ENCODE data around the gene VPS54. TPM values are rescaled to one million over a fixed set of nuclear protein-coding genes. Genes with fewer than 3 reads are reported as not detected.

VPS54 gene
- total RNA-seq, 1 experiment from 2014 or later = 12.4 TPM

DNA sequence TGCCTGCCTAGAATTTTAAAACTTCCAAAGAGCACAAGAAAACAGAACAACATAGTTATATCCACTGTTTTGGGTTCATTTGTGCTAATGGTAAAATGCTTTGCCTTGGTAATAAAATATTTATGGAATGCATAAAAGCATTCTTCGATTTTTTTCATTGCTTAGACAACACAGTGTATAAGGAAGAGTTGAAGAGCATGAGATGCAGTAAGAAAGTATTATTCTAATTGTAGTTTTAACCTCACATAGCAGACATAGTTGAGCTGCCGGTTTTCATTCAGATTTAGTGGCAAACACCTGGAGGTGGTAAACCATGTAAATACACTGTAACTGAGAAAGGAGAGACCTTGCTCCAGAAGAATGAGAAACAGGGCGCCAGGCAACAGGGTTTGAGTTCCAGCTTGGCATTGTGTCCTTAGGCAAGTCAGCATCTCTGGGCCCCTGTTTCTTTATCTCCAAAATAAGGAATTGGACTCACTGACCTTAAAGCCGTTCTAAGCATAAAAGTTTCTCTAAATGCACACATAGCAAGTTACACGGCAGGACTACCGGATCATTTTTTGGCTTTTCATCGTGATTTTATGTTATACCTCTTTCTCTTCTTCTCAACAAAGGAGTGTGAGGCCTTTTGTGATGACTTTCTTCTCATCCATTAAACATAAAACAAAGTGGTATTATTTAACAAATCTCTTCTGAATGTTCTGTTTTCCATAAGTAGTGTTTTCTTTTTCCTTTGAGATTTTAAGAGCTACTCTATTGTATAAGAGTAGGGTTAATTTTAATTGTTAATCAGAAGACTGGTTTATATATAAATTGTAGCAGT lies 169.6 kb downstream of the VPS54 start:
- H3K27ac ChIP-seq (ENCODE audit: low read depth, low read length) = no peak overlapping the region

More for the DNA sequence above, 169.6 kb downstream of the VPS54 start:
- Histone ChIP-seq H3K9me3 (ENCODE audit: control insufficient read depth in 1 of 2, insufficient read depth in 1 of 2, low read depth in 1 of 2, low read length in 2 of 2) (no peaks in the 10 kb centered on the region), H4K20me1 (ENCODE audit: insufficient read depth) (no peaks in the 10 kb centered on the region), H3K79me2 (ENCODE audit: insufficient read depth, low read length) (peaks cover 96% of the 10 kb centered on the region), H3K27me3 (ENCODE audit: insufficient read depth, low read length) (no peaks in the 10 kb centered on the region), H3K4me2 (ENCODE audit: low read length) (no peak overlapping the region), H3K4me3 (replicated peaks in 1 of 2; ENCODE audit: low read depth in 1 of 2, low read length in 2 of 2) (no peak overlapping the region), H2AFZ (ENCODE audit: low read depth, low read length, poor library complexity, severe bottlenecking) (no peak overlapping the region), H3K9ac (ENCODE audit: low read length) (no peak overlapping the region), H3K36me3 (ENCODE audit: control insufficient read depth in 1 of 2, insufficient read depth in 2 of 2, low read length in 2 of 2) (no peaks in the 10 kb centered on the region), H3K9me2 (ENCODE audit: insufficient read depth) (no peaks in the 10 kb centered on the region), H3K4me1 (ENCODE audit: control insufficient read depth in 1 of 2, insufficient read depth in 2 of 2, low read length in 2 of 2) (no peaks in the 10 kb centered on the region)
- ChIA-PET CTCF (interaction anchor here (0.7 to 2.2 kb wide), 2 partner anchors 8 to 12 kb away, joined by 4 to 7 read pairs; partner anchors contain the start of gene UGP2), RAD21 (ENCODE audit: low non-redundant PET in 1 of 2, low total read pairs in 2 of 2, uncharacterized antibody in 2 of 2, unreplicated experiment in 2 of 2) (interaction anchor here in 1 of 2 experiments (0.7 kb wide), 1 partner anchor 149 kb away, joined by 3 read pairs; no protein-coding TSS in a partner anchor), POLR2A (no interaction called here)
- ATAC-seq (no peak), DNase-seq (ENCODE audit: low read depth, low spot score) (no peak)
- TF ChIP-seq, protein P1, sequence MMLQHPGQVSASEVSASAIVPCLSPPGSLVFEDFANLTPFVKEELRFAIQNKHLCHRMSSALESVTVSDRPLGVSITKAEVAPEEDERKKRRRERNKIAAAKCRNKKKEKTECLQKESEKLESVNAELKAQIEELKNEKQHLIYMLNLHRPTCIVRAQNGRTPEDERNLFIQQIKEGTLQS (IDR thresholded peaks at IDR 0.05) = no peak
- no peak for TF ChIP-seq ELF1 (IDR thresholded peaks at IDR 0.05; ENCODE audit: borderline replicate concordance, low read depth)
- TF ChIP-seq, protein P2, sequence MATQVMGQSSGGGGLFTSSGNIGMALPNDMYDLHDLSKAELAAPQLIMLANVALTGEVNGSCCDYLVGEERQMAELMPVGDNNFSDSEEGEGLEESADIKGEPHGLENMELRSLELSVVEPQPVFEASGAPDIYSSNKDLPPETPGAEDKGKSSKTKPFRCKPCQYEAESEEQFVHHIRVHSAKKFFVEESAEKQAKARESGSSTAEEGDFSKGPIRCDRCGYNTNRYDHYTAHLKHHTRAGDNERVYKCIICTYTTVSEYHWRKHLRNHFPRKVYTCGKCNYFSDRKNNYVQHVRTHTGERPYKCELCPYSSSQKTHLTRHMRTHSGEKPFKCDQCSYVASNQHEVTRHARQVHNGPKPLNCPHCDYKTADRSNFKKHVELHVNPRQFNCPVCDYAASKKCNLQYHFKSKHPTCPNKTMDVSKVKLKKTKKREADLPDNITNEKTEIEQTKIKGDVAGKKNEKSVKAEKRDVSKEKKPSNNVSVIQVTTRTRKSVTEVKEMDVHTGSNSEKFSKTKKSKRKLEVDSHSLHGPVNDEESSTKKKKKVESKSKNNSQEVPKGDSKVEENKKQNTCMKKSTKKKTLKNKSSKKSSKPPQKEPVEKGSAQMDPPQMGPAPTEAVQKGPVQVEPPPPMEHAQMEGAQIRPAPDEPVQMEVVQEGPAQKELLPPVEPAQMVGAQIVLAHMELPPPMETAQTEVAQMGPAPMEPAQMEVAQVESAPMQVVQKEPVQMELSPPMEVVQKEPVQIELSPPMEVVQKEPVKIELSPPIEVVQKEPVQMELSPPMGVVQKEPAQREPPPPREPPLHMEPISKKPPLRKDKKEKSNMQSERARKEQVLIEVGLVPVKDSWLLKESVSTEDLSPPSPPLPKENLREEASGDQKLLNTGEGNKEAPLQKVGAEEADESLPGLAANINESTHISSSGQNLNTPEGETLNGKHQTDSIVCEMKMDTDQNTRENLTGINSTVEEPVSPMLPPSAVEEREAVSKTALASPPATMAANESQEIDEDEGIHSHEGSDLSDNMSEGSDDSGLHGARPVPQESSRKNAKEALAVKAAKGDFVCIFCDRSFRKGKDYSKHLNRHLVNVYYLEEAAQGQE (IDR thresholded peaks at IDR 0.05; ENCODE audit: low read depth) = no peak
- no peak for TF ChIP-seq POLR2A (IDR thresholded peaks at IDR 0.05; ENCODE audit: borderline replicate concordance, extremely low read depth, insufficient read depth, insufficient read length)
- TF ChIP-seq, protein P3, sequence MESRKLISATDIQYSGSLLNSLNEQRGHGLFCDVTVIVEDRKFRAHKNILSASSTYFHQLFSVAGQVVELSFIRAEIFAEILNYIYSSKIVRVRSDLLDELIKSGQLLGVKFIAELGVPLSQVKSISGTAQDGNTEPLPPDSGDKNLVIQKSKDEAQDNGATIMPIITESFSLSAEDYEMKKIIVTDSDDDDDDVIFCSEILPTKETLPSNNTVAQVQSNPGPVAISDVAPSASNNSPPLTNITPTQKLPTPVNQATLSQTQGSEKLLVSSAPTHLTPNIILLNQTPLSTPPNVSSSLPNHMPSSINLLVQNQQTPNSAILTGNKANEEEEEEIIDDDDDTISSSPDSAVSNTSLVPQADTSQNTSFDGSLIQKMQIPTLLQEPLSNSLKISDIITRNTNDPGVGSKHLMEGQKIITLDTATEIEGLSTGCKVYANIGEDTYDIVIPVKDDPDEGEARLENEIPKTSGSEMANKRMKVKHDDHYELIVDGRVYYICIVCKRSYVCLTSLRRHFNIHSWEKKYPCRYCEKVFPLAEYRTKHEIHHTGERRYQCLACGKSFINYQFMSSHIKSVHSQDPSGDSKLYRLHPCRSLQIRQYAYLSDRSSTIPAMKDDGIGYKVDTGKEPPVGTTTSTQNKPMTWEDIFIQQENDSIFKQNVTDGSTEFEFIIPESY (IDR thresholded peaks at IDR 0.05; ENCODE audit: extremely low read depth, insufficient replicate concordance, low read length) = no peak
- TF ChIP-seq, protein P4, sequence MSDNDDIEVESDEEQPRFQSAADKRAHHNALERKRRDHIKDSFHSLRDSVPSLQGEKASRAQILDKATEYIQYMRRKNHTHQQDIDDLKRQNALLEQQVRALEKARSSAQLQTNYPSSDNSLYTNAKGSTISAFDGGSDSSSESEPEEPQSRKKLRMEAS (IDR thresholded peaks at IDR 0.05) = no peak
- no peak for TF ChIP-seq JUND (IDR thresholded peaks at IDR 0.05)
- TF ChIP-seq ZFX (IDR thresholded peaks at IDR 0.05) = no peak
- no peak for TF ChIP-seq POLR2AphosphoS5 (IDR thresholded peaks at IDR 0.05; ENCODE audit: low read depth, low read length)
- no peak for TF ChIP-seq EZH2 (IDR thresholded peaks at IDR 0.05)
- TF ChIP-seq FOSL1 (IDR thresholded peaks at IDR 0.05; ENCODE audit: low read depth) = no peak
- TF ChIP-seq CBX3 (IDR thresholded peaks at IDR 0.05; ENCODE audit: low read depth) = no peak
- TF ChIP-seq SIN3A (IDR thresholded peaks at IDR 0.05; ENCODE audit: low read depth) = no peak
- TF ChIP-seq CEBPB (IDR thresholded peaks at IDR 0.05; ENCODE audit: low read depth) = no peak
- no peak for TF ChIP-seq EZH2phosphoT487 (IDR thresholded peaks at IDR 0.05; ENCODE audit: borderline replicate concordance)
- no peak for TF ChIP-seq SRF (IDR thresholded peaks at IDR 0.05; ENCODE audit: low read depth)
- TF ChIP-seq EGR1 (IDR thresholded peaks at IDR 0.05; ENCODE audit: low read depth) = no peak
- TF ChIP-seq YY1 (IDR thresholded peaks at IDR 0.05; ENCODE audit: extremely low read depth, insufficient replicate concordance, low read depth, low read length) = no peak
- BruUV-seq (replicated peaks) = no TSS peak
- intact Hi-C loops (cut with micrococcal nuclease) = no loop called here
